Panc1 (cell line): ENCODE measurements around the gene SLC19A1.

Experiments
- CTCF ChIP-seq: fragments of 450-650 bp; IDR thresholded peaks from 2 replicates; pipeline ENCODE4 v1.5.1; 2017; ENCODE audit warnings: mild to moderate bottlenecking
- POLR2AphosphoS5 ChIP-seq: IDR thresholded peaks from 2 replicates; pipeline ENCODE4 v1.6.1; 2012; ENCODE audit warnings: mild to moderate bottlenecking, low read depth, low read length, moderate library complexity
- SIN3A ChIP-seq: IDR thresholded peaks from 2 replicates; pipeline ENCODE4 v1.6.1; 2012; ENCODE audit warnings: low read depth, mild to moderate bottlenecking, low read length, moderate library complexity, borderline replicate concordance; ENCODE audit not compliant: insufficient read depth
- TF ChIP-seq, protein P1 (sequence below), 2 experiments: IDR thresholded peaks; 2 replicates each; pipeline ENCODE4 v1.6.1; 2011 to 2012; ENCODE audit warnings: low read depth in 2 of 2, control low read depth in 1 of 2, low read length in 1 of 2, mild to moderate bottlenecking in 1 of 2, moderate library complexity in 1 of 2; ENCODE audit not compliant: insufficient read depth in 1 of 2

- no peak for TF ChIP-seq CTCF
- TF ChIP-seq POLR2AphosphoS5 = no peak
- TF ChIP-seq SIN3A = no peak
- TF ChIP-seq, protein P1, sequence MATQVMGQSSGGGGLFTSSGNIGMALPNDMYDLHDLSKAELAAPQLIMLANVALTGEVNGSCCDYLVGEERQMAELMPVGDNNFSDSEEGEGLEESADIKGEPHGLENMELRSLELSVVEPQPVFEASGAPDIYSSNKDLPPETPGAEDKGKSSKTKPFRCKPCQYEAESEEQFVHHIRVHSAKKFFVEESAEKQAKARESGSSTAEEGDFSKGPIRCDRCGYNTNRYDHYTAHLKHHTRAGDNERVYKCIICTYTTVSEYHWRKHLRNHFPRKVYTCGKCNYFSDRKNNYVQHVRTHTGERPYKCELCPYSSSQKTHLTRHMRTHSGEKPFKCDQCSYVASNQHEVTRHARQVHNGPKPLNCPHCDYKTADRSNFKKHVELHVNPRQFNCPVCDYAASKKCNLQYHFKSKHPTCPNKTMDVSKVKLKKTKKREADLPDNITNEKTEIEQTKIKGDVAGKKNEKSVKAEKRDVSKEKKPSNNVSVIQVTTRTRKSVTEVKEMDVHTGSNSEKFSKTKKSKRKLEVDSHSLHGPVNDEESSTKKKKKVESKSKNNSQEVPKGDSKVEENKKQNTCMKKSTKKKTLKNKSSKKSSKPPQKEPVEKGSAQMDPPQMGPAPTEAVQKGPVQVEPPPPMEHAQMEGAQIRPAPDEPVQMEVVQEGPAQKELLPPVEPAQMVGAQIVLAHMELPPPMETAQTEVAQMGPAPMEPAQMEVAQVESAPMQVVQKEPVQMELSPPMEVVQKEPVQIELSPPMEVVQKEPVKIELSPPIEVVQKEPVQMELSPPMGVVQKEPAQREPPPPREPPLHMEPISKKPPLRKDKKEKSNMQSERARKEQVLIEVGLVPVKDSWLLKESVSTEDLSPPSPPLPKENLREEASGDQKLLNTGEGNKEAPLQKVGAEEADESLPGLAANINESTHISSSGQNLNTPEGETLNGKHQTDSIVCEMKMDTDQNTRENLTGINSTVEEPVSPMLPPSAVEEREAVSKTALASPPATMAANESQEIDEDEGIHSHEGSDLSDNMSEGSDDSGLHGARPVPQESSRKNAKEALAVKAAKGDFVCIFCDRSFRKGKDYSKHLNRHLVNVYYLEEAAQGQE (IDR thresholded peaks at IDR 0.05; ENCODE audit: insufficient read depth in 1 of 2, low read depth in 2 of 2, low read length in 1 of 2) = no peak
Observed at GRCh38 chr21:45580576-45581321, 38.5 kb upstream of the SLC19A1 start.
